HCT116 (cell line): Measurements from ENCODE around the gene LYPD3. TPM values are rescaled to one million over a fixed set of nuclear protein-coding genes. Genes with fewer than 3 reads are reported as not detected.

ENCODE experiments used
- ATAC-seq: fragments of 200-7000 bp; cut with Tn5 transposase; 2 replicates; pipeline ENCODE4 v1.9.1; 2020; ENCODE audit warnings: mild to moderate bottlenecking, moderate library complexity
- BruUV-seq: library from RNA; stranded (reverse); fragments of 400-500 nt; replicated peaks from 2 replicates; lab custom pipeline; 2021; lab: Mats Ljungman, UMichigan
- CTCF ChIA-PET: fragments of 300-600 bp; sonication (Branson Sonifier 250); formaldehyde crosslinking; loops from one replicate; lab custom pipeline; 2021; ENCODE audit warnings: antibody characterized with exemption; lab: Charles Lee
- POLR2A ChIA-PET: fragments of 300-600, 350-600 bp; sonication (Branson Sonifier 250); formaldehyde crosslinking; loops from one replicate; lab custom pipeline; 2021; ENCODE audit warnings: antibody characterized with exemption; lab: Charles Lee
- RAD21 ChIA-PET, 2 experiments: fragments of 300-600 bp; sonication (Branson Sonifier 250); formaldehyde crosslinking; loops; one replicate each; lab custom pipeline; 2023; ENCODE audit warnings: low total read pairs in 2 of 2; ENCODE audit not compliant: uncharacterized antibody in 2 of 2, unreplicated experiment in 2 of 2, low non-redundant PET in 1 of 2; lab: Charles Lee
- DNase-seq: peaks from one replicate; pipeline ENCODE4 v3.0.0-alpha.2; 2010; ENCODE audit warnings: low read depth, low spot score
- H2AFZ ChIP-seq: fragments of 200-600 bp; shearing (Covaris generic), sonication (generic); 2 replicates; pipeline ENCODE4 v1.6.1; 2017; ENCODE audit warnings: low read depth, mixed run types, mixed read lengths, antibody characterized with exemption, low read length; ENCODE audit not compliant: poor library complexity, severe bottlenecking
- H3K27ac ChIP-seq: 2 replicates; pipeline ENCODE4 v1.5.1; 2012; ENCODE audit warnings: low read depth, low read length
- H3K27me3 ChIP-seq: fragments of 200-600 bp; sonication (generic); 2 replicates; pipeline ENCODE4 v1.6.1; 2016; ENCODE audit warnings: mixed run types, low read length, mixed read lengths; ENCODE audit not compliant: insufficient read depth
- H3K36me3 ChIP-seq, 2 experiments: fragments of 200-500 bp in 1 of 2; fragments of 200-600 bp in 1 of 2; sonication (Bioruptor generic) in 1 of 2; sonication (generic) in 1 of 2; 2 replicates each; pipeline versions ENCODE4 v1.5.1 to v1.6.1; 2014 to 2016; ENCODE audit warnings: low read length in 2 of 2, inconsistent platforms in 1 of 2, mixed read lengths in 1 of 2, mixed run types in 1 of 2; ENCODE audit not compliant: insufficient read depth in 2 of 2, control insufficient read depth in 1 of 2
- H3K4me1 ChIP-seq, 2 experiments: fragments of 200-600 bp in 1 of 2; sonication (generic) in 1 of 2; 2 replicates each; pipeline versions ENCODE4 v1.5.1 to v1.6.1; 2012 to 2017; ENCODE audit warnings: low read length in 2 of 2, inconsistent platforms in 1 of 2, mild to moderate bottlenecking in 1 of 2, mixed read lengths in 1 of 2, mixed run types in 1 of 2, moderate library complexity in 1 of 2; ENCODE audit not compliant: insufficient read depth in 2 of 2, control insufficient read depth in 1 of 2
- H3K4me2 ChIP-seq: fragments of 200-600 bp; sonication (generic); 2 replicates; pipeline ENCODE4 v1.6.1; 2017; ENCODE audit warnings: mixed run types, low read length, mixed read lengths
- H3K4me3 ChIP-seq, 2 experiments: fragments of 200-600 bp in 1 of 2; sonication (generic) in 1 of 2; replicated peaks in 1 of 2; 2 replicates each; pipeline ENCODE4 v1.5.1; 2011 to 2016; ENCODE audit warnings: low read length in 2 of 2, control low read depth in 1 of 2, low read depth in 1 of 2, mild to moderate bottlenecking in 1 of 2, mixed read lengths in 1 of 2, mixed run types in 1 of 2
- H3K79me2 ChIP-seq: fragments of 200-600 bp; sonication (generic); 2 replicates; pipeline ENCODE4 v1.6.1; 2017; ENCODE audit warnings: mild to moderate bottlenecking, mixed run types, low read length, moderate library complexity, mixed read lengths; ENCODE audit not compliant: insufficient read depth
- H3K9ac ChIP-seq: fragments of 200-600 bp; sonication (generic); 2 replicates; pipeline ENCODE4 v1.6.1; 2016; ENCODE audit warnings: low read length, mixed read lengths
- H3K9me2 ChIP-seq: fragments of 200-600 bp; sonication (generic), shearing (Covaris generic); 2 replicates; pipeline ENCODE4 v1.6.1; 2017; ENCODE audit warnings: mixed run types, mild to moderate bottlenecking, moderate library complexity; ENCODE audit not compliant: insufficient read depth
- H3K9me3 ChIP-seq, 2 experiments: fragments of 200-500 bp in 1 of 2; fragments of 200-600 bp in 1 of 2; sonication (Bioruptor generic) in 1 of 2; sonication (generic) in 1 of 2; 2 replicates each; pipeline ENCODE4 v1.6.1; 2014 to 2017; ENCODE audit warnings: low read length in 2 of 2, mixed read lengths in 2 of 2, inconsistent platforms in 1 of 2, low read depth in 1 of 2, mild to moderate bottlenecking in 1 of 2, mixed run types in 1 of 2, moderate library complexity in 1 of 2; ENCODE audit not compliant: control insufficient read depth in 1 of 2, insufficient read depth in 1 of 2
- H4K20me1 ChIP-seq: fragments of 200-600 bp; sonication (generic), shearing (Covaris generic); 2 replicates; pipeline ENCODE4 v1.6.1; 2017; ENCODE audit warnings: mixed run types, mild to moderate bottlenecking, moderate library complexity; ENCODE audit not compliant: insufficient read depth
- CBX3 ChIP-seq: IDR thresholded peaks from 2 replicates; pipeline ENCODE4 v1.6.1; 2012; ENCODE audit warnings: low read depth
- EGR1 ChIP-seq: IDR thresholded peaks from 2 replicates; pipeline ENCODE4 v1.6.1; 2012; ENCODE audit warnings: low read depth
- ELF1 ChIP-seq: IDR thresholded peaks from 2 replicates; pipeline ENCODE4 v1.6.1; 2012; ENCODE audit warnings: low read depth, borderline replicate concordance
- EZH2 ChIP-seq: fragments of 200-600 bp; sonication (generic); IDR thresholded peaks from 2 replicates; pipeline ENCODE4 v1.6.1; 2017; ENCODE audit warnings: antibody characterized with exemption, mixed run types
- FOSL1 ChIP-seq: IDR thresholded peaks from 2 replicates; pipeline ENCODE4 v1.6.1; 2012; ENCODE audit warnings: low read depth
- POLR2AphosphoS5 ChIP-seq: IDR thresholded peaks from 2 replicates; pipeline ENCODE4 v1.6.1; 2011; ENCODE audit warnings: mild to moderate bottlenecking, low read depth, low read length, moderate library complexity
- REST ChIP-seq: IDR thresholded peaks from 2 replicates; pipeline ENCODE4 v1.6.1; 2012; ENCODE audit warnings: low read depth
- SIN3A ChIP-seq: IDR thresholded peaks from 2 replicates; pipeline ENCODE4 v1.6.1; 2012; ENCODE audit warnings: low read depth
- SP1 ChIP-seq: IDR thresholded peaks from 2 replicates; pipeline ENCODE4 v1.6.1; 2012; ENCODE audit warnings: low read depth
- ZNF274 ChIP-seq: fragments of 200-500 bp; sonication (Bioruptor generic); IDR thresholded peaks from 2 replicates; pipeline ENCODE4 v1.6.1; 2014; ENCODE audit warnings: mild to moderate bottlenecking, low read depth, low read length, inconsistent platforms
- intact Hi-C: fragments of 100-400 bp; cut with micrococcal nuclease; formaldehyde crosslinking; loops from 2 replicates; pipeline ENCODE4 v1.10.0; 2022
- total RNA-seq: library from RNA; stranded (reverse); gene quantifications from one replicate; pipeline ENCODE4 v1.2.1, GENCODE V29; 2021; ENCODE audit not compliant: unreplicated experiment

The LYPD3 gene
- total RNA-seq, 1 experiment from 2014 or later: 3.6 TPM

- no peak overlapping the region for H2AFZ ChIP-seq
- no peak for ATAC-seq
- no peaks in the 10 kb centered on the region for H3K27me3 ChIP-seq
- no TSS peak for BruUV-seq
- H3K4me2 ChIP-seq: no peak overlapping the region
- no peak for DNase-seq
- no peaks in the 10 kb centered on the region for H3K79me2 ChIP-seq
- no peak for TF ChIP-seq REST
- no peak for TF ChIP-seq EZH2
- TF ChIP-seq CBX3: no peak
- TF ChIP-seq POLR2AphosphoS5: no peak
- no peak for TF ChIP-seq ZNF274
- TF ChIP-seq ELF1: no peak
- no peak for TF ChIP-seq SP1
- TF ChIP-seq FOSL1: no peak
- no peak for TF ChIP-seq SIN3A
- no peak for TF ChIP-seq EGR1
- ChIA-PET RAD21 (no interaction called here), CTCF (no interaction called here), POLR2A (no interaction called here)
- H3K9ac ChIP-seq: no peak overlapping the region
- no peak overlapping the region for H3K4me3 ChIP-seq
- intact Hi-C loops: no loop called here
- H4K20me1 ChIP-seq: no peaks in the 10 kb centered on the region
- no peaks in the 10 kb centered on the region for H3K9me3 ChIP-seq
- H3K27ac ChIP-seq: no peak overlapping the region
- H3K4me1 ChIP-seq: peaks cover 9 to 20% of the 10 kb centered on the region in 2 experiments; a peak in 3 of 4 replicates
- H3K9me2 ChIP-seq: no peaks in the 10 kb centered on the region
- H3K36me3 ChIP-seq: peaks cover 4 to 9% of the 10 kb centered on the region in 2 experiments; a peak in 3 of 4 replicates
Measured at GRCh38 chr19:43506629-43507028, 41.2 kb upstream of the LYPD3 start.
